Choroid plexus epithelial cell (primary cell): Measurements from ENCODE around the gene CSGALNACT2.

Experiments used
- DNase-seq: peaks from one replicate; pipeline ENCODE4 v3.0.0-alpha.2; 2010; ENCODE audit warnings: low read depth
- H3K4me3 ChIP-seq: 2 replicates; pipeline ENCODE4 v1.5.1; 2011; ENCODE audit warnings: low read depth, mild to moderate bottlenecking, control low read depth, low read length, moderate library complexity
- CTCF ChIP-seq: conservative IDR thresholded peaks from 2 replicates; pipeline ENCODE4 v1.5.1; 2011; ENCODE audit warnings: low read depth, mild to moderate bottlenecking, control low read depth, inconsistent platforms, low read length, moderate library complexity

CSGALNACT2 gene

GRCh38 chr10:43106256-43107091 is 31.8 kb upstream of the CSGALNACT2 start:
- H3K4me3 ChIP-seq, result no peak overlapping the region
- no peak for DNase-seq
- TF ChIP-seq CTCF, result no peak

GRCh38 chr10:43108951-43109350 is 29.3 kb upstream of the CSGALNACT2 start:
- DNase-seq, result no peak
- TF ChIP-seq CTCF, result no peak
- H3K4me3 ChIP-seq, result no peak overlapping the region

- DNase-seq, result no peak
- TF ChIP-seq CTCF, result no peak
- H3K4me3 ChIP-seq, result no peak overlapping the region
Observed at GRCh38 chr10:43109671-43110249, 28.5 kb upstream of the CSGALNACT2 start.

- DNase-seq, result peak; percentile 53
- H3K4me3 ChIP-seq, result no peak overlapping the region
- peak; percentile 3 for TF ChIP-seq CTCF
Observed at GRCh38 chr10:43110338-43111071, 27.7 kb upstream of the CSGALNACT2 start.

GRCh38 chr10:43111101-43111500 is 27.1 kb upstream of the CSGALNACT2 start:
- TF ChIP-seq CTCF, result no peak
- no peak overlapping the region for H3K4me3 ChIP-seq
- DNase-seq, result no peak

- TF ChIP-seq CTCF, result no peak
- no peak overlapping the region for H3K4me3 ChIP-seq
Observed at GRCh38 chr10:43111921-43112607, 26.2 kb upstream of the CSGALNACT2 start.

More at GRCh38 chr10:43111921-43112607, 26.2 kb upstream of the CSGALNACT2 start:
- no peak for DNase-seq
